ENCODE data around the gene PLCD3.

- TF ChIP-seq REST (IDR thresholded peaks at IDR 0.05; ENCODE audit: insufficient read depth in 1 of 2, low read depth in 2 of 2, low read length in 2 of 2) (no peak), POLR2AphosphoS5 (IDR thresholded peaks at IDR 0.05; ENCODE audit: low read depth, low read length) (no peak), TAF1 (IDR thresholded peaks at IDR 0.05; ENCODE audit: borderline replicate concordance, insufficient read depth, low read length) (no peak), SIN3A (IDR thresholded peaks at IDR 0.05; ENCODE audit: borderline replicate concordance, insufficient read depth, low read length) (no peak), FOXP2 (optimal IDR thresholded peaks at IDR 0.05; ENCODE audit: borderline replicate concordance, extremely low read depth, extremely low read length, insufficient read depth) (no peak)
Measured at GRCh38 chr17:45123076-45123770, 9.1 kb downstream of the PLCD3 start.

All from PFSK-1 (cell line).